Effector CD8-positive, alpha-beta T cell (primary cell): Measurements from ENCODE around the gene VPS13D.

ENCODE experiments used
- DNase-seq: peaks from one replicate; lab custom pipeline; 2025; lab: John Stamatoyannopoulos, UW

Gene VPS13D

GRCh38 chr1:12335815-12336214, 106.0 kb downstream of the VPS13D start:
- DNase-seq, result no peak

GRCh38 chr1:12336413-12336812, 106.6 kb downstream of the VPS13D start:
- no peak for DNase-seq

GRCh38 chr1:12338017-12338416, 108.2 kb downstream of the VPS13D start:
- no peak for DNase-seq

GRCh38 chr1:12338823-12339222, 109.0 kb downstream of the VPS13D start:
- no peak for DNase-seq

GRCh38 chr1:12339396-12339795, 109.6 kb downstream of the VPS13D start:
- no peak for DNase-seq

GRCh38 chr1:12339811-12340543, 110.1 kb downstream of the VPS13D start:
- no peak for DNase-seq

- no peak for DNase-seq
Observed at GRCh38 chr1:12340544-12340930, 110.7 kb downstream of the VPS13D start.

- DNase-seq, result no peak
Observed at GRCh38 chr1:12341667-12342066, 111.8 kb downstream of the VPS13D start.

- no peak for DNase-seq
Observed at GRCh38 chr1:12342401-12343003, 112.7 kb downstream of the VPS13D start.

GRCh38 chr1:12343823-12344487, 114.1 kb downstream of the VPS13D start:
- no peak for DNase-seq

- DNase-seq, result no peak
Observed at GRCh38 chr1:12344596-12345349, 114.9 kb downstream of the VPS13D start.

GRCh38 chr1:12345350-12346217, 115.8 kb downstream of the VPS13D start:
- no peak for DNase-seq

GRCh38 chr1:12346483-12347151, 116.8 kb downstream of the VPS13D start:
- DNase-seq, result no peak

GRCh38 chr1:12348113-12348512, 118.3 kb downstream of the VPS13D start:
- no peak for DNase-seq

- no peak for DNase-seq
Observed at GRCh38 chr1:12353981-12354380, 124.2 kb downstream of the VPS13D start.

- no peak for DNase-seq
Observed at GRCh38 chr1:12356004-12356890, 126.4 kb downstream of the VPS13D start.

GRCh38 chr1:12358499-12358898, 128.7 kb downstream of the VPS13D start:
- no peak for DNase-seq

- no peak for DNase-seq
Observed at GRCh38 chr1:12359359-12360133, 129.7 kb downstream of the VPS13D start.

- no peak for DNase-seq
Observed at GRCh38 chr1:12368646-12369045, 138.8 kb downstream of the VPS13D start.
